ENCODE measurements around the gene SFXN5. TPM values are rescaled to one million over a fixed set of nuclear protein-coding genes. Genes with fewer than 3 reads are reported as not detected.

Gene SFXN5
- total RNA-seq, 1 donor from 2014 or later, result 9.8 TPM

GRCh38 chr2:72956936-72957335 is 114.6 kb downstream of the SFXN5 start:
- intact Hi-C loops (cut with DNase I), result no loop called here
- no peak for DNase-seq (ENCODE audit: extremely low spot score in 2 of 2)
- TF ChIP-seq POLR2A (IDR thresholded peaks at IDR 0.05), result no peak
- no peak for TF ChIP-seq CTCF (IDR thresholded peaks at IDR 0.05)
- TF ChIP-seq POLR2AphosphoS5 (IDR thresholded peaks at IDR 0.05; ENCODE audit: insufficient read depth in 1 of 2, low read depth in 1 of 2), result no peak
- Histone ChIP-seq H3K27ac (no peak overlapping the region), H3K27me3 (no peaks in the 10 kb centered on the region), H3K9me3 (no peaks in the 10 kb centered on the region), H3K4me3 (no peak overlapping the region), H3K4me1 (no peaks in the 10 kb centered on the region), H3K36me3 (no peaks in the 10 kb centered on the region)

GRCh38 chr2:72956050-72956395 is 115.5 kb downstream of the SFXN5 start:
- no peaks in the 10 kb centered on the region for H3K36me3 ChIP-seq
- no peaks in the 10 kb centered on the region for H3K4me1 ChIP-seq
- H3K27ac ChIP-seq, result no peak overlapping the region
- intact Hi-C loops (cut with DNase I), result no loop called here
- no peaks in the 10 kb centered on the region for H3K9me3 ChIP-seq
- no peaks in the 10 kb centered on the region for H3K27me3 ChIP-seq
- DNase-seq (ENCODE audit: extremely low spot score in 2 of 2), result no peak
- H3K4me3 ChIP-seq, result no peak overlapping the region
- TF ChIP-seq CTCF (IDR thresholded peaks at IDR 0.05) (no peak), POLR2AphosphoS5 (IDR thresholded peaks at IDR 0.05; ENCODE audit: insufficient read depth in 1 of 2, low read depth in 1 of 2) (no peak), POLR2A (IDR thresholded peaks at IDR 0.05) (no peak)

- H3K36me3 ChIP-seq, result no peaks in the 10 kb centered on the region
- intact Hi-C loops (cut with DNase I), result no loop called here
- no peak for TF ChIP-seq POLR2AphosphoS5 (IDR thresholded peaks at IDR 0.05; ENCODE audit: insufficient read depth in 1 of 2, low read depth in 1 of 2)
- TF ChIP-seq CTCF (IDR thresholded peaks at IDR 0.05), result no peak
- TF ChIP-seq POLR2A (IDR thresholded peaks at IDR 0.05), result no peak
- no peak for DNase-seq (ENCODE audit: extremely low spot score in 2 of 2)
- H3K27me3 ChIP-seq, result no peaks in the 10 kb centered on the region
- no peaks in the 10 kb centered on the region for H3K4me1 ChIP-seq
- no peaks in the 10 kb centered on the region for H3K9me3 ChIP-seq
- H3K27ac ChIP-seq, result no peak overlapping the region
- H3K4me3 ChIP-seq, result no peak overlapping the region
Measured at GRCh38 chr2:72955228-72956049, 116.1 kb downstream of the SFXN5 start.

GRCh38 chr2:72954376-72955227 is 116.9 kb downstream of the SFXN5 start:
- Histone ChIP-seq H3K4me3 (no peak overlapping the region), H3K4me1 (no peaks in the 10 kb centered on the region), H3K27me3 (no peaks in the 10 kb centered on the region), H3K27ac (no peak overlapping the region), H3K9me3 (no peaks in the 10 kb centered on the region), H3K36me3 (no peaks in the 10 kb centered on the region)
- TF ChIP-seq CTCF (IDR thresholded peaks at IDR 0.05) (no peak), POLR2AphosphoS5 (IDR thresholded peaks at IDR 0.05; ENCODE audit: insufficient read depth in 1 of 2, low read depth in 1 of 2) (no peak), POLR2A (IDR thresholded peaks at IDR 0.05) (no peak)
- no peak for DNase-seq (ENCODE audit: extremely low spot score in 2 of 2)
- intact Hi-C loops (cut with DNase I), result no loop called here

All from vagina (tissue), 2 donors.